ENCODE results near the gene OR2S2.
"Not testable (repeated sequence)": the region's sequence is repeated elsewhere in the genome, so short reads cannot be mapped to it uniquely, and the experiment has no call there.

Gene OR2S2

DNA sequence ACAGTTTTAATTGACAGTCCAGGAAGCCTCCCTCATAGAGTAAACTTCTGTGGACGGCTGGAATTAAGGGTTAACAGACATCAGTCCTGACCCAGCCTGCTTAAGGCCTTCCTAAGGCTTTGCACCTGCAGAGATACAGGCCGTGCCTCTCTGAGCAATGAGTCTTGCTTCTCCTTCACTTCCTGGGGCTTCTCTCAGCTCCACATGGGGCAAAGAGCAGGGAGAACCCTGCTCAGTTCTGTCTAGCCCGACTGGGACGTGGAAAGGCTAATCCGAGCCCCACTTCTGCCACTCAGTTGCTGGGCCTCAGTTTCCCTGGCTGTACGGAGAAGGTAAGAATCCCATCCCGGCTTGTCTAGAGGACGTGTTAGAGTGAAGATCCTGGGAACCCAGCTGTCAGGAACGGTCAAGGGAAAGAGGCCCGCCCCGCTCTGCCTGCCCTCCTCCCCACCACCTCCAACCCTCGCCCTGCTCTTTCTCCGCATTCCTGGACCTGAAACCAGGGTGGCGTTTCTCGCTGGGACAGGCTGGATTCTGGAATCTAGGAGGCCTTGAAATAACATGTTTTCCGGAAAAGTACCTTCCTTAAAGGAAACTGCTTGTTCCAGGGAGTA, 42.2 kb downstream of the OR2S2 start:
- Histone ChIP-seq H3K4me1 (ENCODE audit: control extremely low read depth in 1 of 4, control insufficient read depth in 4 of 4, insufficient read depth in 4 of 4, low read length in 3 of 4) (peaks cover 6 to 35% (median 29%) of the 10 kb centered on the region in 4 experiments), H3K4me3 (ENCODE audit: control insufficient read depth in 1 of 7, extremely low read depth in 1 of 7, insufficient read depth in 4 of 7, low read depth in 2 of 7, low read length in 6 of 7) (no peak overlapping the region), H3K36me3 (ENCODE audit: control insufficient read depth in 4 of 4, insufficient read depth in 4 of 4, low read length in 3 of 4) (no peaks in the 10 kb centered on the region), H3K27me3 (replicated peaks in 2 of 5; ENCODE audit: control insufficient read depth in 4 of 5, insufficient read depth in 5 of 5, low read length in 4 of 5) (no peaks in the 10 kb centered on the region), H3K9me3 (ENCODE audit: control extremely low read depth in 1 of 5, control insufficient read depth in 4 of 5, insufficient read depth in 2 of 5, low read depth in 1 of 5, low read length in 4 of 5) (no peaks in the 10 kb centered on the region), H3K27ac (ENCODE audit: insufficient read depth in 1 of 2, low read depth in 1 of 2, low read length in 2 of 2, poor library complexity in 1 of 2, severe bottlenecking in 2 of 2) (no peak overlapping the region)
- ChIA-PET POLR2A (no interaction called here), CTCF (no interaction called here)
- WGBS (ENCODE audit: insufficient coverage): 99% methylated on average over 16 of the region's 16 CpGs
- DNase-seq: no peak

DNA sequence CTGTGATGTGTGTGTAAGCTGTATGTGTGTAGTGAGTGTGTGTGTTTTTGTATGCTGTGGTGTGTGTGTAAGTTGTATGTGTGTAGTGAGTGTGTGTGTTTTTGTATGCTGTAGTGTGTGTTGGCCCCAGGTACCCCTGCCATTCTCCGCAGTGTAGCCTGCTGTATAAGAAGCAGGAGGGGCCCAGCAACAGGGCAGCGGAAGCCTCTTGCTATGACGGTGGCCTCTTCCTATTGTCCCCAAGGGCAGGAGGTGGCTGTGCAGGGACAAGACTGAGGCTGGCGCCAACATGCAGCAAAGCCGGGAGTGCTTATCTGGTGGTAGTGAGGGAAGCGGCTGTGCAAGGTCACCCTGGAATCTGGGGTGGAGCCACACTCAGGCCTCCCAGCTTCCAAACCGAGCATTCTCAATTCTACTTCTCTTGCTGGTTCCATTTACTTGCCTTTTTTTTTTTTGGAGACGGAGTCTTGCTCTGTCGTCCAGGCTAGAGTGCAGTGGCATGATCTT, 43.6 kb downstream of the OR2S2 start:
- ChIA-PET POLR2A (interaction anchor here (0.6 kb wide), 1 partner anchor 71 kb away, joined by 5 read pairs; no protein-coding TSS in a partner anchor), CTCF (interaction anchor here (0.6 kb wide), 1 partner anchor 36 kb away, joined by 3 read pairs; no protein-coding TSS in a partner anchor)
- Histone ChIP-seq H3K4me3 (ENCODE audit: control insufficient read depth in 1 of 7, extremely low read depth in 1 of 7, insufficient read depth in 4 of 7, low read depth in 2 of 7, low read length in 6 of 7) (no peak overlapping the region), H3K9me3 (ENCODE audit: control extremely low read depth in 1 of 5, control insufficient read depth in 4 of 5, insufficient read depth in 2 of 5, low read depth in 1 of 5, low read length in 4 of 5) (no peaks in the 10 kb centered on the region), H3K36me3 (ENCODE audit: control insufficient read depth in 4 of 4, insufficient read depth in 4 of 4, low read length in 3 of 4) (no peaks in the 10 kb centered on the region), H3K27ac (ENCODE audit: insufficient read depth in 1 of 2, low read depth in 1 of 2, low read length in 2 of 2, poor library complexity in 1 of 2, severe bottlenecking in 2 of 2) (no peak overlapping the region), H3K4me1 (ENCODE audit: control extremely low read depth in 1 of 4, control insufficient read depth in 4 of 4, insufficient read depth in 4 of 4, low read length in 3 of 4) (peaks cover 0 to 36% (median 32%) of the 10 kb centered on the region in 4 experiments), H3K27me3 (replicated peaks in 2 of 5; ENCODE audit: control insufficient read depth in 4 of 5, insufficient read depth in 5 of 5, low read length in 4 of 5) (no peaks in the 10 kb centered on the region)
- 50% methylated on average over 8 of the region's 9 CpGs for WGBS (ENCODE audit: insufficient coverage)
- DNase-seq: peak; percentile 76 to 88 (median 85)

DNA sequence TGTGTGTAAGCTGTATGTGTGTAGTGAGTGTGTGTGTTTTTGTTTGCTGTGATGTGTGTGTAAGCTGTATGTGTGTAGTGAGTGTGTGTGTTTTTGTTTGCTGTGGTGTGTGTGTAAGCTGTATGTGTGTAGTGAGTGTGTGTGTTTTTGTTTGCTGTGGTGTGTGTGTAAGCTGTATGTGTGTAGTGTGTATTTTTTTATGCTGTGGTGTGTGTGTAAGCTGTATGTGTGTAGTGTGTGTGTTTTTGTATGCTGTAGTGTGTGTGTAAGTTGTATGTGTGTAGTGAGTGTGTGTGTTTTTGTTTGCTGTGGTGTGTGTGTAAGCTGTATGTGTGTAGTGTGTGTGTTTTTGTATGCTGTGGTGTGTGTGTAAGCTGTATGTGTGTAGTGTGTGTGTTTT, 44.5 kb downstream of the OR2S2 start:
- DNase-seq; H3K27me3 ChIP-seq (replicated peaks in 2 of 5; ENCODE audit: control insufficient read depth in 4 of 5, insufficient read depth in 5 of 5, low read length in 4 of 5); H3K9me3 ChIP-seq (ENCODE audit: control extremely low read depth in 1 of 5, control insufficient read depth in 4 of 5, insufficient read depth in 2 of 5, low read depth in 1 of 5, low read length in 4 of 5); POLR2A ChIA-PET; H3K27ac ChIP-seq (ENCODE audit: insufficient read depth in 1 of 2, low read depth in 1 of 2, low read length in 2 of 2, poor library complexity in 1 of 2, severe bottlenecking in 2 of 2); H3K4me3 ChIP-seq (ENCODE audit: control insufficient read depth in 1 of 7, extremely low read depth in 1 of 7, insufficient read depth in 4 of 7, low read depth in 2 of 7, low read length in 6 of 7); H3K36me3 ChIP-seq (ENCODE audit: control insufficient read depth in 4 of 4, insufficient read depth in 4 of 4, low read length in 3 of 4): not testable (repeated sequence)
- peaks cover 0 to 41% (median 35%) of the 10 kb centered on the region in 4 experiments for H3K4me1 ChIP-seq (ENCODE audit: control extremely low read depth in 1 of 4, control insufficient read depth in 4 of 4, insufficient read depth in 4 of 4, low read length in 3 of 4)
- CTCF ChIA-PET: interaction anchor here (1.4 to 3.4 kb wide), 3 partner anchors 11 to 32 kb away, joined by 4 to 12 read pairs (median 5); no protein-coding TSS in a partner anchor

DNA sequence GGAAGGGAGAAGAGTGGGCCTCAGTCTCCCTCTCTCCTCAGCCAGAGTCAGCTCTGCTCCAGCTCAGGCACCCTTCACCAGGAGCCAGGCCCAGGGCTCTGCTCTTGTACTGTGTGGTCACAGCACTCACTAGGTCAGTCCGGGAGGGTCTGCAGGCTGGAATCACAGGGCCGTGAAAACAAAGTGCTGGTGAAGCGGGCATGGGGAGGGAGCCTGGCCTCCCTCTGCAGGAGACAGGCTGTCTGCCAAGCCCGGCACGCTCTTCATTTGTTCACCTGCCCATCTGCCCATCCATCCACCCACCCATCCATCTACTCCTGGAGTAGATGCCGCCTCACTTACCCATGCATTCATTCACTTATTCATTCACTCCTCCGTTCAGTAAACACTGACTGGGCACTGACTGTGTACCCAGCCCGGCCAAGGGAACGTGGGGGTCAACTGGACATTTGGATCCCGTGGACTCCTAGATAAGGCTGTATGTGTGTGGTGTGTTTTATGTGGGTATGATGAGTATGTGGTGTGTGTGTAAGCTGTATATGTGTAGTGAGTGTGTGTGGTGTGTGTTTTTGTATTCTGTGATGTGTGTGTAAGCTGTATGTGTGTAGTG, 45.1 kb downstream of the OR2S2 start:
- Histone ChIP-seq H3K4me1 (ENCODE audit: control extremely low read depth in 1 of 4, control insufficient read depth in 4 of 4, insufficient read depth in 4 of 4, low read length in 3 of 4) (peaks cover 2 to 46% (median 41%) of the 10 kb centered on the region in 4 experiments), H3K36me3 (ENCODE audit: control insufficient read depth in 4 of 4, insufficient read depth in 4 of 4, low read length in 3 of 4) (no peaks in the 10 kb centered on the region), H3K27ac (ENCODE audit: insufficient read depth in 1 of 2, low read depth in 1 of 2, low read length in 2 of 2, poor library complexity in 1 of 2, severe bottlenecking in 2 of 2) (no peak overlapping the region), H3K9me3 (ENCODE audit: control extremely low read depth in 1 of 5, control insufficient read depth in 4 of 5, insufficient read depth in 2 of 5, low read depth in 1 of 5, low read length in 4 of 5) (no peaks in the 10 kb centered on the region), H3K27me3 (replicated peaks in 2 of 5; ENCODE audit: control insufficient read depth in 4 of 5, insufficient read depth in 5 of 5, low read length in 4 of 5) (no peaks in the 10 kb centered on the region), H3K4me3 (ENCODE audit: control insufficient read depth in 1 of 7, extremely low read depth in 1 of 7, insufficient read depth in 4 of 7, low read depth in 2 of 7, low read length in 6 of 7) (no peak overlapping the region)
- CTCF ChIA-PET: interaction anchor here (1.4 to 3.4 kb wide), 3 partner anchors 10 to 32 kb away, joined by 4 to 12 read pairs (median 5); no protein-coding TSS in a partner anchor
- POLR2A ChIA-PET: interaction anchor here (1.3 kb wide), 1 partner anchor 13 kb away, joined by 4 read pairs; no protein-coding TSS in a partner anchor
- no peak for DNase-seq
- 94% methylated on average over 8 of the region's 10 CpGs for WGBS (ENCODE audit: insufficient coverage)

DNA sequence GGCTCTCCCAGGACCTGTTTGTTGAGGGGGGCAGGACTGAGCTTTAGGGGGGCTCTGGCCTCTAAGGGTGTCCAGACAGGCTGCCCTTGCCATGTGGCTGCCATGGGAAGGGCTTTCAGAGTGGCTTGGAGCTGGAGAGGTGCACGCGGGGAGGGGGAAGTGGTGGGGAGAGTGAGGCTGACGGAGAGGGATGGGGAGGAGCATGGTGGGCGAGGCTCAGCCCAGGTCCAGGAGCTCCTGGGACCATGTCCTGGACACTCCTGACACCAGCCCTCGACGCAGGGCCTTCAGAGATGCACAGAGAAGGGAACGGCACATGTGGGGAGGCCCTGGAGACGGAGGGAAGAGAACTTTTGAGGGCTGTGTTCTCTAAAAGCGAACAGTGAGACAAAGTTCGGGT, 46.3 kb downstream of the OR2S2 start:
- Histone ChIP-seq H3K4me1 (ENCODE audit: control extremely low read depth in 1 of 4, control insufficient read depth in 4 of 4, insufficient read depth in 4 of 4, low read length in 3 of 4) (peaks cover 2 to 57% (median 49%) of the 10 kb centered on the region in 4 experiments), H3K27ac (ENCODE audit: insufficient read depth in 1 of 2, low read depth in 1 of 2, low read length in 2 of 2, poor library complexity in 1 of 2, severe bottlenecking in 2 of 2) (peak overlapping the region in 1 of 2 experiments; percentile 60)
- CTCF ChIA-PET: interaction anchor here (0.7 to 3.4 kb wide), 13 partner anchors 8 to 179 kb away, joined by 3 to 12 read pairs (median 4); partner anchors contain the start of genes CREB3 and SPAG8

DNA sequence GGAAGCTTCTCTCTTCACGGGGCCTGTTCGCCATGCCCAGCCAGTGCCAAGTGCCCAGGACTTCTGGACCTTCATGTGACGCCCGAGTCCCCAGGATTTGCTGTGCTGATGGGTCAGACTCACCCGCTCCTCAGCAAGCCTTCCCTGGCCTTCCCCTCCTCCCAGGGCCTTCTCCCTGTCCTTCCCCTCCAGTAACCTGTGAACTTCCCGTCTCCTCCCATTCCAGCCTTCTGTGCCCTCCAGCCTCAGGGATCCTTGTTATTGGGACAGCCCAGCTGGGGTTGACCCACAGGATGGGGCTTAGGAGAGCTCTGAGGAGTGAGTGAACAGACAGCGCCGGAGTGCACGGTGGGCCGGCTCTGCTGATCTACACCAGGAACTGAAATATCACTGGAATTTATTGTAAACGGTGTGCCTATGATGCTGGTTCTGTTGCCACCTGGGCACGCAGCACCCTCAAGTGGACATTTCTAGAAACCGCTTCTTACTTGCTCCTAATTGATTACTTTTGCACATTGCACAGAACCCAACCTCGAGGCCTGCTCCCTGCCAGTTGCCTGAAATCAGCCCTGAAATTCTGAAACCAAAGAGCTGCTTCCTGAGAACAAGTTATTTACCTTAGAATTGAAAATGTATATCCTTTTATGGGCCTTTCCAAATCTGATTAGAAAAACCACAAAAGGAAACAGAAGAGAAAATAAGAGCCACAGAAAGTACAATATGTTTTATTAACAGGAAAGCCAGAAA, 47.2 kb downstream of the OR2S2 start:
- Histone ChIP-seq H3K4me1 (ENCODE audit: control extremely low read depth in 1 of 4, control insufficient read depth in 4 of 4, insufficient read depth in 4 of 4, low read length in 3 of 4) (peaks cover 2 to 64% (median 49%) of the 10 kb centered on the region in 4 experiments), H3K4me3 (ENCODE audit: control insufficient read depth in 1 of 7, extremely low read depth in 1 of 7, insufficient read depth in 4 of 7, low read depth in 2 of 7, low read length in 6 of 7) (peak overlapping the region in 1 of 7 experiments; percentile 36), H3K27ac (ENCODE audit: insufficient read depth in 1 of 2, low read depth in 1 of 2, low read length in 2 of 2, poor library complexity in 1 of 2, severe bottlenecking in 2 of 2) (peak overlapping the region in 1 of 2 experiments; percentile 60), H3K27me3 (replicated peaks in 2 of 5; ENCODE audit: control insufficient read depth in 4 of 5, insufficient read depth in 5 of 5, low read length in 4 of 5) (no peaks in the 10 kb centered on the region), H3K9me3 (ENCODE audit: control extremely low read depth in 1 of 5, control insufficient read depth in 4 of 5, insufficient read depth in 2 of 5, low read depth in 1 of 5, low read length in 4 of 5) (no peaks in the 10 kb centered on the region), H3K36me3 (ENCODE audit: control insufficient read depth in 4 of 4, insufficient read depth in 4 of 4, low read length in 3 of 4) (no peaks in the 10 kb centered on the region)
- WGBS (ENCODE audit: insufficient coverage): 38% methylated on average over 13 of the region's 14 CpGs
- ChIA-PET POLR2A (interaction anchor here (0.5 kb wide), 1 partner anchor 56 kb away, joined by 3 read pairs; no protein-coding TSS in a partner anchor), CTCF (interaction anchor here (1.0 to 3.4 kb wide), 13 partner anchors 8 to 178 kb away, joined by 3 to 12 read pairs (median 4); partner anchors contain the start of genes CREB3 and SPAG8)
- DNase-seq: peak; percentile 56 to 76 (median 69)

More for the DNA sequence above, 46.3 kb downstream of the OR2S2 start:
- POLR2A ChIA-PET: interaction anchor here (1.3 kb wide), 1 partner anchor 14 kb away, joined by 4 read pairs; no protein-coding TSS in a partner anchor
- Histone ChIP-seq H3K27me3 (replicated peaks in 2 of 5; ENCODE audit: control insufficient read depth in 4 of 5, insufficient read depth in 5 of 5, low read length in 4 of 5) (no peaks in the 10 kb centered on the region), H3K36me3 (ENCODE audit: control insufficient read depth in 4 of 4, insufficient read depth in 4 of 4, low read length in 3 of 4) (no peaks in the 10 kb centered on the region), H3K9me3 (ENCODE audit: control extremely low read depth in 1 of 5, control insufficient read depth in 4 of 5, insufficient read depth in 2 of 5, low read depth in 1 of 5, low read length in 4 of 5) (no peaks in the 10 kb centered on the region), H3K4me3 (ENCODE audit: control insufficient read depth in 1 of 7, extremely low read depth in 1 of 7, insufficient read depth in 4 of 7, low read depth in 2 of 7, low read length in 6 of 7) (peak overlapping the region in 1 of 7 experiments; percentile 4)
- WGBS (ENCODE audit: insufficient coverage): 92% methylated on average over 6 of the region's 10 CpGs
- no peak for DNase-seq

Measured in common myeloid progenitor, CD34-positive (primary cell).